Trophoblast cell (in vitro differentiated cells and primary cell): ENCODE results near the gene TM9SF1.

Source experiments
- DNase-seq, 2 donors: peaks; one replicate each; pipeline ENCODE4 v3.0.0-alpha.2; 2016
- H2AFZ ChIP-seq: 2 replicates; pipeline ENCODE4 v1.6.1; 2013; ENCODE audit warnings: low read length, moderate library complexity, mild to moderate bottlenecking; ENCODE audit not compliant: insufficient read depth, poor library complexity
- H2AK5ac ChIP-seq: 2 replicates; pipeline ENCODE4 v1.6.1; 2013; ENCODE audit warnings: mild to moderate bottlenecking, low read length
- H2BK120ac ChIP-seq: 2 replicates; pipeline ENCODE4 v1.6.1; 2013; ENCODE audit warnings: low read length, mild to moderate bottlenecking, moderate library complexity; ENCODE audit not compliant: insufficient read depth, poor library complexity
- H2BK12ac ChIP-seq: 2 replicates; pipeline ENCODE4 v1.6.1; 2013; ENCODE audit warnings: mild to moderate bottlenecking, low read length, moderate library complexity
- H2BK5ac ChIP-seq: 2 replicates; pipeline ENCODE4 v1.6.1; 2013; ENCODE audit warnings: low read length, low read depth, moderate library complexity, mild to moderate bottlenecking; ENCODE audit not compliant: poor library complexity
- H3K14ac ChIP-seq: 2 replicates; pipeline ENCODE4 v1.6.1; 2013; ENCODE audit warnings: mild to moderate bottlenecking, low read length
- H3K18ac ChIP-seq: 2 replicates; pipeline ENCODE4 v1.6.1; 2013; ENCODE audit warnings: mild to moderate bottlenecking, low read length
- H3K23ac ChIP-seq: 2 replicates; pipeline ENCODE4 v1.6.1; 2013; ENCODE audit warnings: low read length
- H3K27ac ChIP-seq: 2 replicates; pipeline ENCODE4 v1.5.1; 2013; ENCODE audit warnings: low read depth, mild to moderate bottlenecking, inconsistent platforms, low read length, moderate library complexity
- H3K27me3 ChIP-seq: 2 replicates; pipeline ENCODE4 v1.6.1; 2013; ENCODE audit warnings: inconsistent platforms, mild to moderate bottlenecking, low read length, moderate library complexity; ENCODE audit not compliant: insufficient read depth
- H3K36me3 ChIP-seq, 2 experiments: 1 replicate in 1 of 2; 2 replicates in 1 of 2; pipeline ENCODE4 v1.6.1; 2013; ENCODE audit warnings: low read length in 2 of 2, mild to moderate bottlenecking in 2 of 2, moderate library complexity in 1 of 2; ENCODE audit not compliant: insufficient read depth in 2 of 2, control insufficient read depth in 1 of 2
- H3K4ac ChIP-seq: 2 replicates; pipeline ENCODE4 v1.6.1; 2013; ENCODE audit warnings: low read depth, mild to moderate bottlenecking, low read length, moderate library complexity
- H3K4me1 ChIP-seq, 2 experiments: 1 replicate in 1 of 2; 2 replicates in 1 of 2; pipeline ENCODE4 v1.6.1; 2013; ENCODE audit warnings: low read length in 2 of 2, mild to moderate bottlenecking in 2 of 2, moderate library complexity in 1 of 2; ENCODE audit not compliant: insufficient read depth in 2 of 2, control insufficient read depth in 1 of 2
- H3K4me2 ChIP-seq: 2 replicates; pipeline ENCODE4 v1.6.1; 2013; ENCODE audit warnings: inconsistent platforms, mild to moderate bottlenecking, low read length, moderate library complexity
- H3K4me3 ChIP-seq: 2 replicates; pipeline ENCODE4 v1.5.1; 2013; ENCODE audit warnings: mild to moderate bottlenecking, low read depth, low read length, inconsistent platforms
- H3K79me1 ChIP-seq: one replicate; pipeline ENCODE4 v1.6.1; 2013; ENCODE audit warnings: low read length
- H3K79me2 ChIP-seq: 2 replicates; pipeline ENCODE4 v1.6.1; 2013; ENCODE audit warnings: low read length, mild to moderate bottlenecking; ENCODE audit not compliant: control insufficient read depth, insufficient read depth, poor library complexity
- H3K9ac ChIP-seq: 2 replicates; pipeline ENCODE4 v1.6.1; 2013; ENCODE audit warnings: mild to moderate bottlenecking, low read length
- H3K9me3 ChIP-seq: 2 replicates; pipeline ENCODE4 v1.6.1; 2013; ENCODE audit warnings: low read depth, mild to moderate bottlenecking, control low read depth, inconsistent platforms, low read length; ENCODE audit not compliant: insufficient read depth
- H4K12ac ChIP-seq: 2 replicates; pipeline ENCODE4 v1.6.1; 2013; ENCODE audit warnings: low read depth, mild to moderate bottlenecking, low read length, moderate library complexity
- H4K8ac ChIP-seq: 2 replicates; pipeline ENCODE4 v1.6.1; 2013; ENCODE audit warnings: low read depth, mild to moderate bottlenecking, low read length, moderate library complexity
- H4K91ac ChIP-seq: one replicate; pipeline ENCODE4 v1.6.1; 2013; ENCODE audit warnings: low read depth, mild to moderate bottlenecking, low read length, moderate library complexity
- WGBS: extraction: QIAGEN DNeasy Blood & Tissue Kit; methylation state at CpG from one replicate; pipeline ENCODE4 v1.1.7; 2013; ENCODE audit warnings: missing lambda C conversion rate; ENCODE audit not compliant: insufficient read length, insufficient coverage; ENCODE audit errors: extremely low coverage; 5-methylcytosine and 5-hydroxymethylcytosine counted together

The TM9SF1 gene

DNA sequence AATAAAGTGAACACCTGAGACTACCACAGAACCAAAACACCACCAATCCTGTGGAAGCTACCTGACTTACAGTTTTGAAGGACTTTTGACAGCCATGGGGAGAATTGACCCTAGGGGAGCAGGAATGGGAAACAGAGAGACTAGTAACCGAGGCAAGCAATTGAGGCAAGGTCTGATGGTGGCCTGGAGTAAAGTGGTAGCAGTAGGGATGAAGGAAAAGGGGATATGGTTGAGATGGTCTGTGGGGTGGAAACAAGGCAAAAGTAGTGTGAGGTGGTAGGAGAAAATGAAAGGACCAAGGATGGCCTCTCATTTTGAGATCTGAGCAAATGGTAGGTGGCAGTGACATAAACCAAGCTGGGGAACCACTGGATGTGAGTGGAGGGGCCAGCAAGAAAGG, 38.4 kb downstream of the TM9SF1 start:
- Histone ChIP-seq H4K8ac (no peak overlapping the region), H2AFZ (no peak overlapping the region), H3K18ac (no peak overlapping the region), H4K12ac (no peak overlapping the region), H4K91ac (no peak overlapping the region), H3K79me1 (peaks cover 4% of the 10 kb centered on the region), H2BK5ac (no peak overlapping the region), H3K14ac (no peak overlapping the region), H3K4me3 (no peak overlapping the region), H3K4ac (no peak overlapping the region), H3K79me2 (peaks cover 2% of the 10 kb centered on the region), H2AK5ac (no peak overlapping the region), H2BK12ac (no peak overlapping the region), H3K4me1 (peaks cover 3 to 5% of the 10 kb centered on the region in 2 experiments), H3K27ac (no peak overlapping the region), H3K9me3 (no peaks in the 10 kb centered on the region), H2BK120ac (no peak overlapping the region), H3K36me3 (peaks cover 46 to 54% of the 10 kb centered on the region in 2 experiments), H3K4me2 (no peak overlapping the region), H3K9ac (no peak overlapping the region), H3K27me3 (no peaks in the 10 kb centered on the region), H3K23ac (no peak overlapping the region)
- WGBS = no CpG with 5 or more reads among the region's 1 CpG
- DNase-seq = no peak

DNA sequence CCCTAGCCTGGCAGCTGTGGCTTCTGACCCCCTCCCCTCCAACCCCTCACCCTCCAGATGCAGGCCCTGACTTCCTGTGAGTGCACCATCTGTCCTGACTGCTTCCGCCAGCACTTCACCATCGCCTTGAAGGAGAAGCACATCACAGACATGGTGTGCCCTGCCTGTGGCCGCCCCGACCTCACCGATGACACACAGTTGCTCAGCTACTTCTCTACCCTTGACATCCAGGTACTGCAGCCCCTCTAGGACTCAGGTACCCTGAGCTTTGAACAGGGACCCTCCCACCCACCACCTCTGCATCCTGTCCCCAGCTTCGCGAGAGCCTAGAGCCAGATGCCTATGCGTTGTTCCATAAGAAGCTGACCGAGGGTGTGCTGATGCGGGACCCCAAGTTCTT, 40.1 kb downstream of the TM9SF1 start:
- Histone ChIP-seq H3K27ac (no peak overlapping the region), H3K79me2 (no peaks in the 10 kb centered on the region)

GRCh38 chr14:24151404-24152080, 43.7 kb downstream of the TM9SF1 start:
- Histone ChIP-seq H3K4ac (no peak overlapping the region), H3K27me3 (no peaks in the 10 kb centered on the region), H3K79me1 (peaks cover 9% of the 10 kb centered on the region), H3K4me2 (no peak overlapping the region), H4K91ac (no peak overlapping the region), H4K8ac (no peak overlapping the region), H3K23ac (no peak overlapping the region), H3K27ac (no peak overlapping the region), H3K18ac (no peak overlapping the region), H3K4me1 (peaks cover 8% of the 10 kb centered on the region in 2 experiments), H2BK120ac (no peak overlapping the region), H3K4me3 (no peak overlapping the region), H3K9me3 (peaks cover 3% of the 10 kb centered on the region), H2BK5ac (no peak overlapping the region), H2AFZ (no peak overlapping the region), H3K79me2 (peaks cover 11% of the 10 kb centered on the region), H3K9ac (no peak overlapping the region), H2BK12ac (no peak overlapping the region), H3K14ac (no peak overlapping the region), H2AK5ac (no peak overlapping the region), H4K12ac (no peak overlapping the region), H3K36me3 (peaks cover 42 to 54% of the 10 kb centered on the region in 2 experiments)
- no peak for DNase-seq
- WGBS = no CpG with 5 or more reads among the region's 16 CpGs

More for the DNA sequence above, 40.1 kb downstream of the TM9SF1 start:
- Histone ChIP-seq H3K9ac (no peak overlapping the region), H4K12ac (no peak overlapping the region), H2AK5ac (no peak overlapping the region), H3K4me3 (no peak overlapping the region), H3K4me2 (no peak overlapping the region), H2AFZ (no peak overlapping the region), H3K4me1 (no peaks in the 10 kb centered on the region), H3K36me3 (peaks cover 55 to 64% of the 10 kb centered on the region in 2 experiments), H3K27me3 (no peaks in the 10 kb centered on the region), H3K14ac (no peak overlapping the region), H2BK120ac (no peak overlapping the region), H4K91ac (no peak overlapping the region), H4K8ac (no peak overlapping the region), H2BK5ac (no peak overlapping the region), H2BK12ac (no peak overlapping the region), H3K18ac (no peak overlapping the region), H3K23ac (no peak overlapping the region), H3K4ac (no peak overlapping the region), H3K79me1 (no peaks in the 10 kb centered on the region), H3K9me3 (peaks cover 3% of the 10 kb centered on the region)
- DNase-seq = no peak
- no CpG with 5 or more reads among the region's 10 CpGs for WGBS

DNA sequence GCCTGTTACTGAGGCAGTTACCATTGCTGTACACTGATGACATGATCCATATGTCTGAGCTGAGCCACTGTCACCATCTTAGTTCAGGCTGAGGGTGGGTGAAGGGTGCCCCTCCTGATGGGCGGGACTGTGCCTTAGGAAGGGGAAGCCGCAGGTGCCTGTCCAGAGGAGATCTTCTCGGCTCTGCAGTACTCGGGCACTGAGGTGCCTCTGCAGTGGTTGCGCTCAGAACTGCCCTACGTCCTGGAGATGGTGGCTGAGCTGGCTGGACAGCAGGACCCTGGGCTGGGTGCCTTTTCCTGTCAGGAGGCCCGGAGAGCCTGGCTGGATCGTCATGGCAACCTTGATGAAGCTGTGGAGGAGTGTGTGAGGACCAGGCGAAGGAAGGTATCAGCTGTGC, 44.2 kb downstream of the TM9SF1 start:
- H4K12ac ChIP-seq = no peak overlapping the region
- H3K14ac ChIP-seq = no peak overlapping the region
- peaks cover 8 to 9% of the 10 kb centered on the region in 2 experiments for H3K4me1 ChIP-seq
- H3K36me3 ChIP-seq = peaks cover 38 to 49% of the 10 kb centered on the region in 2 experiments
- H4K91ac ChIP-seq = no peak overlapping the region
- no peak overlapping the region for H4K8ac ChIP-seq
- no peaks in the 10 kb centered on the region for H3K27me3 ChIP-seq
- H3K9me3 ChIP-seq = peaks cover 3% of the 10 kb centered on the region
- no peak overlapping the region for H3K4me3 ChIP-seq
- peaks cover 13% of the 10 kb centered on the region for H3K79me1 ChIP-seq
- H2BK120ac ChIP-seq = no peak overlapping the region
- H3K23ac ChIP-seq = no peak overlapping the region
- no peak overlapping the region for H3K4me2 ChIP-seq
- H2AFZ ChIP-seq = no peak overlapping the region
- no peak overlapping the region for H3K9ac ChIP-seq
- no CpG with 5 or more reads among the region's 9 CpGs for WGBS
- no peak overlapping the region for H2AK5ac ChIP-seq
- H2BK5ac ChIP-seq = no peak overlapping the region
- no peak overlapping the region for H3K27ac ChIP-seq
- H3K4ac ChIP-seq = no peak overlapping the region
- no peak overlapping the region for H3K18ac ChIP-seq
- no peak for DNase-seq
- H2BK12ac ChIP-seq = no peak overlapping the region
- H3K79me2 ChIP-seq = peaks cover 14% of the 10 kb centered on the region
